GM19438 (cell line): ENCODE data around the gene ZCWPW1.
"Not testable (repeated sequence)": the region's sequence is repeated elsewhere in the genome, so short reads cannot be mapped to it uniquely, and the experiment has no call there.

Experiments
- ATAC-seq: cut with Tn5 transposase; IDR thresholded peaks from one replicate; pipeline ENCODE4 v1.9.1; 2021; ENCODE audit warnings: low read depth; ENCODE audit not compliant: unreplicated experiment

Gene ZCWPW1

GRCh38 chr7:100457033-100457432 is 28.5 kb upstream of the ZCWPW1 start:
- ATAC-seq, result no peak

GRCh38 chr7:100456562-100456961 is 28.1 kb upstream of the ZCWPW1 start:
- ATAC-seq, result no peak

- ATAC-seq, result no peak
These were observed 26.7 kb upstream of the ZCWPW1 start for GRCh38 chr7:100455206-100455605.

- ATAC-seq, result not testable (repeated sequence)
These were observed 25.4 kb upstream of the ZCWPW1 start for GRCh38 chr7:100453854-100454253.

GRCh38 chr7:100452513-100452912 is 24.0 kb upstream of the ZCWPW1 start:
- ATAC-seq, result no peak

GRCh38 chr7:100449190-100449795 is 20.8 kb upstream of the ZCWPW1 start:
- ATAC-seq, result no peak

GRCh38 chr7:100447363-100447762 is 18.9 kb upstream of the ZCWPW1 start:
- ATAC-seq, result not testable (repeated sequence)

GRCh38 chr7:100446040-100446439 is 17.5 kb upstream of the ZCWPW1 start:
- no peak for ATAC-seq

GRCh38 chr7:100444311-100445278 is 16.1 kb upstream of the ZCWPW1 start:
- no peak for ATAC-seq

GRCh38 chr7:100443096-100443840 is 14.8 kb upstream of the ZCWPW1 start:
- no peak for ATAC-seq

GRCh38 chr7:100441641-100442535 is 13.4 kb upstream of the ZCWPW1 start:
- no peak for ATAC-seq

- not testable (repeated sequence) for ATAC-seq
These were observed 10.7 kb upstream of the ZCWPW1 start for GRCh38 chr7:100439244-100439643.

- not testable (repeated sequence) for ATAC-seq
These were observed 10.2 kb upstream of the ZCWPW1 start for GRCh38 chr7:100438731-100439130.

- ATAC-seq, result no peak
These were observed 9.7 kb upstream of the ZCWPW1 start for GRCh38 chr7:100438172-100438571.

- ATAC-seq, result no peak
These were observed 8.9 kb upstream of the ZCWPW1 start for GRCh38 chr7:100437150-100438100.

GRCh38 chr7:100435401-100436304 is 7.2 kb upstream of the ZCWPW1 start:
- peak; percentile 20 for ATAC-seq

- ATAC-seq, result no peak
These were observed 6.0 kb upstream of the ZCWPW1 start for GRCh38 chr7:100434297-100435144.
